ENCODE measurements around the gene PCDHGA5.
"Not testable (repeated sequence)": the region's sequence is repeated elsewhere in the genome, so short reads cannot be mapped to it uniquely, and the experiment has no call there.

The PCDHGA5 gene

GRCh38 chr5:141388661-141389060 is 24.7 kb downstream of the PCDHGA5 start:
- no peak for DNase-seq (ENCODE audit: low read depth, low spot score)
- no peak overlapping the region for H3K4me3 ChIP-seq (ENCODE audit: low read depth, low read length)
- TF ChIP-seq CTCF (IDR thresholded peaks at IDR 0.05; ENCODE audit: low read depth, low read length): no peak
- in situ Hi-C loops (cut with HindIII; ENCODE audit: low sequenced_read_pairs): no loop called here

- in situ Hi-C loops (cut with HindIII; ENCODE audit: low sequenced_read_pairs): no loop called here
- TF ChIP-seq CTCF (IDR thresholded peaks at IDR 0.05; ENCODE audit: low read depth, low read length): no peak
- H3K4me3 ChIP-seq (ENCODE audit: low read depth, low read length): no peak overlapping the region
- no peak for DNase-seq (ENCODE audit: low read depth, low spot score)
Observed at GRCh38 chr5:141389153-141390042, 25.4 kb downstream of the PCDHGA5 start.

GRCh38 chr5:141392429-141393198 is 28.7 kb downstream of the PCDHGA5 start, which contains the start of gene PCDHGA8:
TSS of gene PCDHGA8 (plus strand) at chr5:141392633. CDS start at chr5:141392814, 181 bp downstream.
- H3K4me3 ChIP-seq (ENCODE audit: low read depth, low read length): no peak within 1 kb of the TSS
- peak; percentile 13 for TF ChIP-seq CTCF (IDR thresholded peaks at IDR 0.05; ENCODE audit: low read depth, low read length)
- DNase-seq (ENCODE audit: low read depth, low spot score): no peak
- in situ Hi-C loops (cut with HindIII; ENCODE audit: low sequenced_read_pairs): no loop called here

DNA sequence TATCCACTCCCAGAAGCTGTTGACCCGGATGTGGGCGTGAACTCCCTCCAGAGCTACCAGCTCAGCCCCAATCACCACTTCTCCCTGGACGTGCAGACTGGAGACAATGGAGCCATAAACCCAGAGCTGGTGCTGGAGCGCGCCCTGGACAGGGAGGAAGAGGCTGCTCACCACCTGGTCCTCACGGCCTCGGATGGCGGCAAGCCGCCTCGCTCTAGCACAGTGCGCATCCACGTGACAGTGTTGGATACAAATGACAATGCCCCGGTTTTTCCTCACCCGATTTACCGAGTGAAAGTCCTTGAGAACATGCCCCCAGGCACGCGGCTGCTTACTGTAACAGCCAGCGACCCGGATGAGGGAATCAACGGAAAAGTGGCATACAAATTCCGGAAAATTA is 29.3 kb downstream of the PCDHGA5 start:
- DNase-seq (ENCODE audit: low read depth, low spot score): no peak
- in situ Hi-C loops (cut with HindIII; ENCODE audit: low sequenced_read_pairs): no loop called here
- no peak overlapping the region for H3K4me3 ChIP-seq (ENCODE audit: low read depth, low read length)
- TF ChIP-seq CTCF (IDR thresholded peaks at IDR 0.05; ENCODE audit: low read depth, low read length): no peak

DNA sequence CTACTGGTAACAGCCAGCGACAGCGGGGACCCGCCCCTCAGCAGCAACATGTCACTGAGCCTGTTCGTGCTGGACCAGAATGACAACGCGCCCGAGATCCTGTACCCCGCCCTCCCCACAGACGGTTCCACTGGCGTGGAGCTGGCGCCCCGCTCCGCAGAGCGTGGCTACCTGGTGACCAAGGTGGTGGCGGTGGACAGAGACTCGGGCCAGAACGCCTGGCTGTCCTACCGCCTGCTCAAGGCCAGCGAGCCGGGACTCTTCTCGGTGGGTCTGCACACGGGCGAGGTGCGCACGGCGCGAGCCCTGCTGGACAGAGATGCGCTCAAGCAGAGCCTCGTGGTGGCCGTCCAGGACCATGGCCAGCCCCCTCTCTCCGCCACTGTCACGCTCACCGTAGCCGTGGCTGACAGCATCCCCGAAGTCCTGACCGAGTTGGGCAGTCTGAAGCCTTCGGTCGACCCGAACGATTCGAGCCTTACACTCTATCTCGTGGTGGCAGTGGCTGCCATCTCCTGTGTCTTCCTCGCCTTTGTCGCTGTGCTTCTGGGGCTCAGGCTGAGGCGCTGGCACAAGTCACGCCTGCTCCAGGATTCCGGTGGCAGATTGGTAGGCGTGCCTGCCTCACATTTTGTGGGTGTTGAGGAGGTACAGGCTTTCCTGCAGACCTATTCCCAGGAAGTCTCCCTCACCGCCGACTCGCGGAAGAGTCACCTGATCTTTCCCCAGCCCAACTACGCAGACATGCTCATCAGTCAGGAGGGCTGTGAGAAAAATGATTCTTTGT is 30.6 kb downstream of the PCDHGA5 start:
- H3K4me3 ChIP-seq (ENCODE audit: low read depth, low read length); DNase-seq (ENCODE audit: low read depth, low spot score); in situ Hi-C loops (cut with HindIII; ENCODE audit: low sequenced_read_pairs): not testable (repeated sequence)

DNA sequence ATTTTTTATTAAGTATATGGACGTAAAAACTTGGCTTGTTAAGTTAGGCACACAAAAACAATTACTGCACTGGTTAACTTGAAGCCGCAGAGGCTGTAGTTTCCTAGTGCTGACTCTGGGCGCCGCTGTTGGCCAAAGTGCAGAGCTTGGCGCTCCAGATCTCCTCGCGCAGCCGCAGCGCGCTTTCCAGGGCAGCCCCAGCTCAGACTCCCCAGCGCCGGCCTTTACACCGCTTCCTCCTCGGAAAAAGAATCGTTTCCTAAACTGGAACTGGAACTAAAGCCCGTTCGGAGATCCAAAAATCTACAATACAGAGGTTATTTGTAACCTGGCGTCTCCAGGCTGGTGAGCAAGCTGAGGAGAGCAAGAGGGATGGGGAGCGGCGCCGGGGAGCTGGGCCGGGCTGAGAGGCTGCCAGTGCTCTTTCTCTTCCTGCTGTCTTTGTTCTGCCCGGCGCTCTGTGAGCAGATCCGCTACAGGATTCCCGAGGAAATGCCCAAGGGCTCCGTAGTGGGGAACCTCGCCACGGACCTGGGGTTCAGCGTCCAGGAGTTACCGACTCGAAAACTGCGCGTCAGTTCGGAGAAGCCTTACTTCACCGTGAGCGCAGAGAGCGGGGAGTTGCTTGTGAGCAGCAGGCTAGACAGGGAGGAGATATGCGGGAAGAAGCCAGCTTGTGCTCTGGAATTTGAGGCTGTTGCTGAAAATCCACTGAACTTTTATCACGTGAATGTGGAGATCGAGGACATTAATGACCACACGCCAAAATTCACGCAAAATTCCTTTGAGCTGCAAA is 34.0 kb downstream of the PCDHGA5 start, which contains the start of gene PCDHGB5:
TSS of gene PCDHGB5 (plus strand) at position 192 of the 796 bp plus-strand sequence. CDS start at position 373, 181 bp downstream.
- DNase-seq (ENCODE audit: low read depth, low spot score): peak; percentile 72
- TF ChIP-seq CTCF (IDR thresholded peaks at IDR 0.05; ENCODE audit: low read depth, low read length): peak; percentile 65
- in situ Hi-C loops (cut with HindIII; ENCODE audit: low sequenced_read_pairs): not testable (repeated sequence)
- peak within 1 kb of the TSS; percentile 38 for H3K4me3 ChIP-seq (ENCODE audit: low read depth, low read length)
